ENCODE results near the gene PLEKHA4. TPM values are rescaled to one million over a fixed set of nuclear protein-coding genes. Genes with fewer than 3 reads are reported as not detected.

Gene PLEKHA4
- total RNA-seq, 1 donor from 2014 or later, result 9.4 TPM

Other genes starting within 250 kb of the PLEKHA4 start
- 1,011 TPM for gene RPL18, start 249.4 kb downstream of the PLEKHA4 start, total RNA-seq (ENCODE audit: unreplicated experiment)
- gene SPHK2, start 249.1 kb downstream of the PLEKHA4 start, total RNA-seq (ENCODE audit: unreplicated experiment), result 146 TPM
- 2.9 TPM for gene DBP, start 231.2 kb downstream of the PLEKHA4 start, total RNA-seq (ENCODE audit: unreplicated experiment)
- gene CA11, start 222.4 kb downstream of the PLEKHA4 start, total RNA-seq (ENCODE audit: unreplicated experiment), result 7.8 TPM
- 1.8 TPM for gene NTN5, start 195.6 kb downstream of the PLEKHA4 start, total RNA-seq (ENCODE audit: unreplicated experiment)
- gene FUT2, start 172.6 kb downstream of the PLEKHA4 start, total RNA-seq (ENCODE audit: unreplicated experiment), result 0.22 TPM
- 2.7 TPM for gene MAMSTR, start 148.9 kb downstream of the PLEKHA4 start, total RNA-seq (ENCODE audit: unreplicated experiment)
- 6.2 TPM for gene RASIP1, start 128.0 kb downstream of the PLEKHA4 start, total RNA-seq (ENCODE audit: unreplicated experiment)
- gene IZUMO1, start 121.7 kb downstream of the PLEKHA4 start, total RNA-seq (ENCODE audit: unreplicated experiment), result not detected
- gene FUT1, start 116.0 kb downstream of the PLEKHA4 start, total RNA-seq (ENCODE audit: unreplicated experiment), result 4.4 TPM
- not detected for gene FGF21, start 113.1 kb downstream of the PLEKHA4 start, total RNA-seq (ENCODE audit: unreplicated experiment)
- 22.3 TPM for gene BCAT2, start 57.6 kb downstream of the PLEKHA4 start, total RNA-seq (ENCODE audit: unreplicated experiment)
- 1.0 TPM for gene HSD17B14, start 32.1 kb downstream of the PLEKHA4 start, total RNA-seq (ENCODE audit: unreplicated experiment)
- 106 TPM for gene PPP1R15A, start 3.8 kb upstream of the PLEKHA4 start, total RNA-seq (ENCODE audit: unreplicated experiment)
- not detected for gene TULP2, start 30.1 kb upstream of the PLEKHA4 start, total RNA-seq (ENCODE audit: unreplicated experiment)
- 115 TPM for gene NUCB1, start 31.7 kb upstream of the PLEKHA4 start, total RNA-seq (ENCODE audit: unreplicated experiment)
- not detected for gene DHDH, start 65.1 kb upstream of the PLEKHA4 start, total RNA-seq (ENCODE audit: unreplicated experiment)
- 87.7 TPM for gene BAX, start 86.3 kb upstream of the PLEKHA4 start, total RNA-seq (ENCODE audit: unreplicated experiment)
- 875 TPM for gene FTL, start 96.7 kb upstream of the PLEKHA4 start, total RNA-seq (ENCODE audit: unreplicated experiment)
- gene GYS1, start 124.7 kb upstream of the PLEKHA4 start, total RNA-seq (ENCODE audit: unreplicated experiment), result 69.0 TPM
- gene RUVBL2, start 125.3 kb upstream of the PLEKHA4 start, total RNA-seq (ENCODE audit: unreplicated experiment), result 60.9 TPM
- not detected for gene LHB, start 148.5 kb upstream of the PLEKHA4 start, total RNA-seq (ENCODE audit: unreplicated experiment)
- not detected for gene CGB3, start 155.7 kb upstream of the PLEKHA4 start, total RNA-seq (ENCODE audit: unreplicated experiment)
- gene CGB2, start 163.3 kb upstream of the PLEKHA4 start, total RNA-seq (ENCODE audit: unreplicated experiment), result not detected
- gene CGB1, start 168.3 kb upstream of the PLEKHA4 start, total RNA-seq (ENCODE audit: unreplicated experiment), result not detected
- gene CGB5, start 175.2 kb upstream of the PLEKHA4 start, total RNA-seq (ENCODE audit: unreplicated experiment), result not detected
- not detected for gene CGB8, start 180.5 kb upstream of the PLEKHA4 start, total RNA-seq (ENCODE audit: unreplicated experiment)
- not detected for gene CGB7, start 189.1 kb upstream of the PLEKHA4 start, total RNA-seq (ENCODE audit: unreplicated experiment)
- gene NTF4, start 196.2 kb upstream of the PLEKHA4 start, total RNA-seq (ENCODE audit: unreplicated experiment), result not detected
- gene KCNA7, start 204.1 kb upstream of the PLEKHA4 start, total RNA-seq (ENCODE audit: unreplicated experiment), result not detected
- 300 TPM for gene SNRNP70, start 216.8 kb upstream of the PLEKHA4 start, total RNA-seq (ENCODE audit: unreplicated experiment)
- gene LIN7B, start 245.8 kb upstream of the PLEKHA4 start, total RNA-seq (ENCODE audit: unreplicated experiment), result 32.6 TPM

Measured in glutamatergic neuron (in vitro differentiated cells).